Heart right ventricle (tissue), 16 donors: ENCODE data around the gene E2F3. TPM values are rescaled to one million over a fixed set of nuclear protein-coding genes. Genes with fewer than 3 reads are reported as not detected.

ENCODE experiments used
- ATAC-seq, 8 donors: fragments of 200-7000 bp; cut with Tn5 transposase; one replicate each; pipeline ENCODE4 v1.9.1; 2020; ENCODE audit warnings: mild to moderate bottlenecking in 8 of 8, moderate library complexity in 8 of 8, moderate number of reproducible peaks in 1 of 8
- DNase-seq, 2 donors: peaks; one replicate each; pipeline ENCODE4 v3.0.0-alpha.2; 2020
- H3K27ac ChIP-seq, 10 donors: fragments of 200-600 bp; sonication (generic) in 2 of 10; one replicate each; pipeline versions ENCODE4 v1.5.0 to v1.8.0; 2020 to 2022; ENCODE audit warnings: mild to moderate bottlenecking in 3 of 10
- H3K27me3 ChIP-seq, 7 donors: fragments of 200-600 bp; one replicate each; pipeline ENCODE4 v1.8.0; 2021 to 2022; ENCODE audit warnings: mild to moderate bottlenecking in 2 of 7
- H3K36me3 ChIP-seq, 9 donors: fragments of 200-600 bp; sonication (generic) in 1 of 9; one replicate each; pipeline versions ENCODE4 v1.5.0 to v1.8.0; 2020 to 2022; ENCODE audit warnings: mild to moderate bottlenecking in 2 of 9
- H3K4me1 ChIP-seq, 9 donors: fragments of 200-600 bp; sonication (generic) in 1 of 9; one replicate each; pipeline versions ENCODE4 v1.5.0 to v1.8.0; 2020 to 2022; ENCODE audit warnings: mild to moderate bottlenecking in 4 of 9
- H3K4me3 ChIP-seq, 10 donors: fragments of 200-600 bp; sonication (generic) in 2 of 10; one replicate each; pipeline versions ENCODE4 v1.5.0 to v1.8.0; 2020 to 2022; ENCODE audit warnings: mild to moderate bottlenecking in 7 of 10, moderate library complexity in 2 of 10
- H3K9me3 ChIP-seq, 11 donors: fragments of 200-600 bp in 10 of 11; sonication (generic) in 2 of 11; one replicate each; pipeline versions ENCODE4 v1.5.0 to v1.8.0; 2013 to 2022; ENCODE audit warnings: mild to moderate bottlenecking in 2 of 11, control low read depth in 1 of 11, moderate library complexity in 1 of 11
- WGBS, 2 donors: extraction: QIAGEN DNeasy Blood & Tissue Kit; methylation state at CpG; one replicate each; pipeline ENCODE4 v1.1.7; 2013; ENCODE audit warnings: inconsistent platforms in 1 of 2; 5-methylcytosine and 5-hydroxymethylcytosine counted together
- intact Hi-C, 10 donors: fragments of 100-400 bp; cut with DNase I; formaldehyde crosslinking; loops; one replicate each; pipeline versions ENCODE4 v1.11.1 to v1.14.2; 2022
- polyA plus RNA-seq, 2 donors: library from polyadenylated mRNA; stranded (reverse); fragments of 200-250 nt; gene quantifications; one replicate each; pipeline ENCODE4 v1.2.3, GENCODE V29; 2013
- total RNA-seq, 10 donors: library from RNA; stranded (reverse); fragmentation: NEBNext Ultra II Directional in 3 of 10; extraction: Animal tissue kit (Norgen Biotek cat#: 25700) in 3 of 10; gene quantifications; one replicate each; pipeline versions ENCODE4 v1.2.1 to v1.2.4, GENCODE V29; 2021 to 2023
- TF ChIP-seq, protein P1 (sequence below), 9 donors: fragments of 200-600 bp; sonication (generic) in 2 of 9; IDR thresholded peaks; one replicate each; pipeline versions ENCODE4 v1.5.0 to v1.8.0; 2021 to 2022; ENCODE audit warnings: antibody characterized with exemption in 9 of 9, mild to moderate bottlenecking in 5 of 9, moderate library complexity in 1 of 9
- donor health status: Arrhythmogenic right ventricular cardiomyopathy.
- donor health status: ischemic (EF 13 %, LVEDD 7.1; RV severe dilation, severe dysfunction).
- donor health status: healthy with polysubstance abuse.
- donor health status: DM: no; HTN: yes; CAD: no.
- donor health status: DM: no; HTN: no; CAD: no.
- donor health status: ischemic (EF 25% LVEDD 6.9; RV normal size, moderate dysfunction).
- donor health status: ischemic (EF 25% LVEDD 5.7; RV mildly dilated, moderate dysfunction).
- donor health status: healthy.
- donor health status: DM: yes; HTN: yes; CAD: no.
- donor health status: Ischemic cardiomyopathy.
- donor health status: ischemic (EF 35%, LVEDD 5.7; RV mildly dilated, moderate dysfunction).
- donor health status: nonischemic (EF 11% LVEDD 7.7; RV severe dilation, severe dysfunction).
- donor health status: DM: yes; HTN: yes; CAD: no.
- donor health status: PGD.
- donor health status: ischemic (EF 29% LVEDD 5.4; RV normal size, mild dysfunction).
- donor health status: nonischemic (EF 23%, LVEDD 6.1; RV moderate dilation, normal function).

Gene E2F3
- total and polyA plus RNA-seq, 12 donors = 2.5 to 11.9 (median 7.3) TPM

DNA sequence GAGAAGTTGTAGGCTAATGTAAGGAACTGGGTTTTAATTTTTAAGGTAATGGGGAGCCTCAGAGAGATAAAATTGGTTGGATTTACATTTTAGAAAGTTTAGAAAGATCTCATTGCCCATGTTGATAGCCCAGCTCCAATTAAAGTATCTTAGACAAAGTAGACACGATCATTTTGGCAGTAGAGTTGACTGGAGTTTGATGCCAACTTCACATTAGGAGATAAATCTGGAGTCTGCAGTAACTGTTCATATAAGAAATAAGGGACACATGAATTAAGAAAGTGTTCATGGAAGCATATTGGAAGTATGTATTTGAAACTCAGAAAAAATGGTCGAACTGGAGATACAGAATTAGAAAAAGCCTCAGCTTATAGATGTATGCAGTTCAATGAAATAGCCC, 12.6 kb upstream of the E2F3 start:
- DNase-seq (no peak), ATAC-seq (no peak)
- H3K4me3 ChIP-seq = no peak overlapping the region
- peaks cover 0 to 6% (median 0%) of the 10 kb centered on the region in 7 donors for H3K27me3 ChIP-seq
- intact Hi-C loops = no loop called here
- 67 to 76% methylated on average over 2 of the region's 2 CpGs for WGBS, 2 donors
- no peaks in the 10 kb centered on the region for H3K36me3 ChIP-seq
- H3K9me3 ChIP-seq = no peaks in the 10 kb centered on the region
- TF ChIP-seq, protein P1, sequence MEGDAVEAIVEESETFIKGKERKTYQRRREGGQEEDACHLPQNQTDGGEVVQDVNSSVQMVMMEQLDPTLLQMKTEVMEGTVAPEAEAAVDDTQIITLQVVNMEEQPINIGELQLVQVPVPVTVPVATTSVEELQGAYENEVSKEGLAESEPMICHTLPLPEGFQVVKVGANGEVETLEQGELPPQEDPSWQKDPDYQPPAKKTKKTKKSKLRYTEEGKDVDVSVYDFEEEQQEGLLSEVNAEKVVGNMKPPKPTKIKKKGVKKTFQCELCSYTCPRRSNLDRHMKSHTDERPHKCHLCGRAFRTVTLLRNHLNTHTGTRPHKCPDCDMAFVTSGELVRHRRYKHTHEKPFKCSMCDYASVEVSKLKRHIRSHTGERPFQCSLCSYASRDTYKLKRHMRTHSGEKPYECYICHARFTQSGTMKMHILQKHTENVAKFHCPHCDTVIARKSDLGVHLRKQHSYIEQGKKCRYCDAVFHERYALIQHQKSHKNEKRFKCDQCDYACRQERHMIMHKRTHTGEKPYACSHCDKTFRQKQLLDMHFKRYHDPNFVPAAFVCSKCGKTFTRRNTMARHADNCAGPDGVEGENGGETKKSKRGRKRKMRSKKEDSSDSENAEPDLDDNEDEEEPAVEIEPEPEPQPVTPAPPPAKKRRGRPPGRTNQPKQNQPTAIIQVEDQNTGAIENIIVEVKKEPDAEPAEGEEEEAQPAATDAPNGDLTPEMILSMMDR (IDR thresholded peaks at IDR 0.05) = no peak
- no peaks in the 10 kb centered on the region for H3K4me1 ChIP-seq
- no peak overlapping the region for H3K27ac ChIP-seq

DNA sequence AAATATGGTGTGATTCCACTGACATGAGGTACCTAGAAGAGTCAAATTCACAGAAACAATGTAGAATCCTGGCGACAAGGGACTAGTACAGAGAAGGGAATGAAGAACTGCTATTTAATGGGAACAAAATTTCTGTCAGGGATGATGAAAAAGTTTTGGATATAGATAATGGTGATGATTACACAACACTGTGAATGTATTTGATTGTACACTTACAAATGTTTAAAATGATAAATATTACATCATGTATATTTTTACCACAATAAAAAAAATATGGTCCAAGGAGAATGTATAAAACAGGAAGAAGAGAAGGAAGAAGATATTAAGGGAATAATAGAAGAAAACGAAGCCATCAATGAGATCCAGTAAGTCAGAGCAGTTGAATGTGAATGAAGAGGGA, 8.4 kb upstream of the E2F3 start:
- TF ChIP-seq, protein P1 (IDR thresholded peaks at IDR 0.05) = no peak
- no peak for DNase-seq
- 82 to 85% methylated on average over 2 of the region's 2 CpGs for WGBS, 2 donors

DNA sequence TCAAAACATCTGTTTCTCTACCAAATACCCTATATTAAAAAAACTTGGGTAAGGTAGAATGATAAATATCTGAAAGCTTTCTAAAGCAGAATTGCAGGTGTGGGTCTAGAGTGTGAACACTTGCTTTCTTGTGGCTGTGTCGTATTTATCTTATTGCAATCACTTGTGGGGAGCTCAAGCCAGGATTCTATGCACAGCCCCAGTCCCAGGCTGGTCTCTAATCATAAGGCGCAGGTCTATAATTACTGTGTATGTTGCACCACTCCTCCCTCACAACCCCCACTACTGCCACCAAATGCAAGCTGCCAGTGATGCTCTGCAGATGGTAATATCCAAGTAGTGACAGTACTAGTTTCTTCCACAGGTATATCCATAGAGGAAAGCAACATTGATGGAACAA, 2.2 kb upstream of the E2F3 start:
- Histone ChIP-seq H3K4me3 (no peak overlapping the region), H3K36me3 (no peaks in the 10 kb centered on the region), H3K4me1 (peaks cover 0 to 15% (median 4%) of the 10 kb centered on the region in 9 donors), H3K9me3 (no peaks in the 10 kb centered on the region), H3K27me3 (peaks cover 0 to 6% (median 0%) of the 10 kb centered on the region in 7 donors), H3K27ac (no peak overlapping the region)
- intact Hi-C loops = loop anchor here in 4 of 10 donors (5.0 to 10.0 kb wide), 4 partner anchors 102 to 125 kb away; no protein-coding TSS in a partner anchor
- 71 to 78% methylated on average over 2 of the region's 2 CpGs for WGBS, 2 donors
- ATAC-seq = no peak
- TF ChIP-seq, protein P1 (IDR thresholded peaks at IDR 0.05) = no peak
- DNase-seq = no peak

More for the DNA sequence above, 8.4 kb upstream of the E2F3 start:
- ATAC-seq = no peak
- Histone ChIP-seq H3K4me1 (no peaks in the 10 kb centered on the region), H3K4me3 (no peak overlapping the region), H3K9me3 (no peaks in the 10 kb centered on the region), H3K27me3 (peaks cover 0 to 12% (median 0%) of the 10 kb centered on the region in 7 donors), H3K27ac (no peak overlapping the region), H3K36me3 (no peaks in the 10 kb centered on the region)
- intact Hi-C loops = loop anchor here in 2 of 10 donors (10.0 kb wide), 2 partner anchors 98 to 132 kb away; no protein-coding TSS in a partner anchor

DNA sequence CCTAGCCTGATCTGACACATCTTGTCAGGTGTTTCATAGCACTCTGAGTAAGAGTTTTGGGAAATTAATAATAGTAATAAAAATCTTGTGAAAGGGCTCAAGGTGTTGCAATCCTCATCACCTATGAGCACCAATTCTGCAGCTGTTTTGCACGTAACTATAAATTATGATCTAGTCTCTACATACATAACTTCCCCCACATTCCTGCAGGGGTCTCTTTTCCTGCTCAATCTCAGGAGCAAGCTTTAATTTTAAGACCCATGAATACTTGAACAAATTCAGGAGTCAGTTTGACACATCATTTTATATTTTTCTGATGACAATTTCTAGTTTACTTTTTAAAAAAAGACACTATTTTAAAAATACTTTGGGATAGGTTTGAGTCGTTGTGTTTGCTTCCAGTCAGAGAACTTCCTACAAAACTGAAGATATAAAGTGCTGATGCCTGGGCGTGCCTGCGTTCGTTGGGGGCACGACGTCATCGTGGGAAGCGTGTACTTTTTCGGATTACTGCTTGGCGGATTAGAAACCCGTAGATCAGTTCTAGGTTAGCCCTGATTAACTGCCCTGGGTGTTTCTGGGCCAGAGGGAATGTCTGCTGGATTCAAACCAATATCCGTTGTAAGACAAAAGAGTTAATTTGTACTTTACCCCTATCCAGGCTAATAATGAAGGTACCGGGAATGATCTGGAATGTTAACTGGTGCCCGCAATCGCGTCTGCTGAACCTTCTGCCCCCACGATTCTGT, 1.0 kb upstream of the E2F3 start:
- intact Hi-C loops = loop anchor here in 8 of 10 donors (2.0 to 10.0 kb wide), 12 partner anchors 47 to 1194 kb away; partner anchors contain the start of genes CDKAL1 (in 4 of the 8), MBOAT1 (in 4 of the 8) and SOX4 (in 1 of the 8)

More for the DNA sequence above, 1.0 kb upstream of the E2F3 start:
- DNase-seq = peak; percentile 14 to 26
- Histone ChIP-seq H3K4me3 (peak overlapping the region; percentile 37 to 82 (median 69)), H3K27me3 (peaks cover 0 to 3% (median 0%) of the 10 kb centered on the region in 7 donors), H3K36me3 (no peaks in the 10 kb centered on the region), H3K27ac (peak overlapping the region in 9 of 10 donors; percentile 55 to 80 (median 66)), H3K4me1 (peaks cover 0 to 26% (median 9%) of the 10 kb centered on the region in 9 donors), H3K9me3 (no peaks in the 10 kb centered on the region)
- TF ChIP-seq, protein P1 (IDR thresholded peaks at IDR 0.05) = peak in 7 of 9 donors; percentile 25 to 58 (median 44)
- no peak for ATAC-seq
- WGBS, 2 donors = 1% methylated on average over 18 of the region's 18 CpGs
